Stimulated activated effector memory CD8-positive, alpha-beta T cell treated with anti-CD3 and anti-CD28 coated beads, Interleukin-12 subunit alpha, Interleukin-12 subunit beta, amount 100 ng/mL, for 72 hours (primary cell): ENCODE data around the gene GPX6.
A peak's percentile ranks its signal among the peaks of the same experiment; 100 is the strongest.
"Not testable (repeated sequence)": the region's sequence is repeated elsewhere in the genome, so short reads cannot be mapped to it uniquely, and the experiment has no call there.

ENCODE experiments used
- ATAC-seq: fragments of 150-1000 bp; cut with Tn5 transposase; 2 replicates; pipeline ENCODE4 v1.10.0; 2021
- DNase-seq, 2 donors: peaks; one replicate each; pipeline ENCODE4 v3.0.0; 2021 to 2022; ENCODE audit warnings: low spot score in 2 of 2
- H3K27ac Mint-ChIP-seq: one replicate; pipeline ENCODE4 v1.8.0; 2022; ENCODE audit warnings: mild to moderate bottlenecking, mixed read lengths
- H3K36me3 Mint-ChIP-seq: one replicate; pipeline ENCODE4 v1.8.0; 2022; ENCODE audit warnings: mild to moderate bottlenecking, mixed read lengths
- H3K4me1 Mint-ChIP-seq: one replicate; pipeline ENCODE4 v1.8.0; 2022; ENCODE audit warnings: mixed read lengths
- H3K4me3 Mint-ChIP-seq: one replicate; pipeline ENCODE4 v1.8.0; 2022; ENCODE audit warnings: mild to moderate bottlenecking, mixed read lengths
- H3K9me3 Mint-ChIP-seq: one replicate; pipeline ENCODE4 v1.8.0; 2022; ENCODE audit warnings: mixed read lengths

The GPX6 gene

DNA sequence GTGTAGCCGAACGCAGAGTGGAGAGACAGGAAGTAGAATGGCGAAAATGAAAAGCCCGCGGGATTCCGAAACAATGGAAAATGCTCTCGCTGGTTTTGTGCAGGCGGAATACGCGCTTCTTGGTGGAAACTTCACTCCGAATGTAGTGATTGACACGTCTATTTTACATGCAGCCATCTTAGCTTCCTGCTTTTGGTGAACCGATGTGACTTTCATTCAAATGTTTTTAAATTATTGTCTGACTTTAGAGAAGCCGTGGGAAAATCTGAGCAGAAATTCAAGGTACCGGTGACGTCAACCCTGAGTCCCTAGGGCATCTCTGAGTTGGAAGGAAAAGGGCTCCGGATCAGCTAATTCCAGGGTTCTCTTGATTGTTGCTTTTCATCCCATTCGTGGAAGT is 21.5 kb upstream of the GPX6 start:
- H3K27ac Mint-ChIP-seq: peak overlapping the region; percentile 27

DNA sequence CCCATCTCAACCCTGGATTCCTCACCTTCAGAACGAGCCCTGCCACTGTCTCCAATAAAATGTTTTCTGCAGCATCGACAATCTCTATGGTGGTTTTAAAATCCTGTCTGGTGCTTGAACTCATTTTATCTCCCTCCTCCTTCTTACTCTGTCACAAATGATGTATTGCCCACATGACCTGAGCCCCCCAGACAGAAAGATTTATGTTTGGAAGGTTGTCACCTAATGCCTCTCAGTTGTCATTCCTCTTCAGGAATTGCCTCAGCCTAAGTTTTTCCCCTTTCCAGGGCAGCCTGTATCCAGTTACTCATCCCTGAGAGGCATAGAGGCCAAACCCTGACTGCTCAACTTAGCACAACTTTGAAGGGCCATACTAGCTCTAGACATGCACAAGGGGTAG is 19.3 kb upstream of the GPX6 start:
- no peak overlapping the region for H3K27ac Mint-ChIP-seq
- DNase-seq (no peak), ATAC-seq (no peak)
- H3K36me3 Mint-ChIP-seq: no peaks in the 10 kb centered on the region
- no peaks in the 10 kb centered on the region for H3K9me3 Mint-ChIP-seq
- H3K4me1 Mint-ChIP-seq: no peaks in the 10 kb centered on the region
- H3K4me3 Mint-ChIP-seq: no peak overlapping the region

More for the DNA sequence above, 21.5 kb upstream of the GPX6 start:
- H3K9me3 Mint-ChIP-seq: no peaks in the 10 kb centered on the region
- ATAC-seq: no peak
- H3K4me1 Mint-ChIP-seq: no peaks in the 10 kb centered on the region
- H3K36me3 Mint-ChIP-seq: no peaks in the 10 kb centered on the region
- DNase-seq: no peak
- no peak overlapping the region for H3K4me3 Mint-ChIP-seq

DNA sequence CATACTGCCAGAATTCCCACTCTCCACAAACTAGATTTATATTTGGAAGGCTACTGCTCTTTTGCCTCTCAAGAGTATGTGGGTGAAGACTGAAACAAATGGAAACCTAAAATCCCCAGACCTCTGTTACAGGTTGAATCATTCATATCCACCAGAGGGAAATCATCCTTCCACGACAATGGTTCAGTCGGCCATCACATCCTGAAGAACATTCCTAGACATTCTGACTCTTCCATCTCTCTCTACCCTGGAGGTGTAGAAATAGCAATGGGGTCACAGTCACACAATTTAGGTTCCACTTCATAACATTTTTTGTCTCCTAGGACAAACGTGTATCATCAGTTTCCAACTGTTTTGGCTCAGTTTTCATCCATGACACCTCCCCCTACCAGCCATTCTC is 18.7 kb upstream of the GPX6 start:
- no peaks in the 10 kb centered on the region for H3K36me3 Mint-ChIP-seq
- H3K4me1 Mint-ChIP-seq: no peaks in the 10 kb centered on the region
- no peak for DNase-seq
- no peak overlapping the region for H3K4me3 Mint-ChIP-seq
- no peaks in the 10 kb centered on the region for H3K9me3 Mint-ChIP-seq
- ATAC-seq: no peak
- no peak overlapping the region for H3K27ac Mint-ChIP-seq

- Mint-ChIP-seq H3K36me3 (no peaks in the 10 kb centered on the region), H3K9me3 (no peaks in the 10 kb centered on the region), H3K27ac (no peak overlapping the region), H3K4me1 (no peaks in the 10 kb centered on the region), H3K4me3 (no peak overlapping the region)
- ATAC-seq (no peak), DNase-seq (no peak)
Observed at GRCh38 chr6:28531479-28532128, 16.0 kb upstream of the GPX6 start.

GRCh38 chr6:28530777-28531176 is 15.2 kb upstream of the GPX6 start:
- Mint-ChIP-seq H3K4me3 (no peak overlapping the region), H3K36me3 (no peaks in the 10 kb centered on the region), H3K4me1 (no peaks in the 10 kb centered on the region), H3K9me3 (no peaks in the 10 kb centered on the region), H3K27ac (no peak overlapping the region)
- ATAC-seq: no peak
- DNase-seq: no peak

DNA sequence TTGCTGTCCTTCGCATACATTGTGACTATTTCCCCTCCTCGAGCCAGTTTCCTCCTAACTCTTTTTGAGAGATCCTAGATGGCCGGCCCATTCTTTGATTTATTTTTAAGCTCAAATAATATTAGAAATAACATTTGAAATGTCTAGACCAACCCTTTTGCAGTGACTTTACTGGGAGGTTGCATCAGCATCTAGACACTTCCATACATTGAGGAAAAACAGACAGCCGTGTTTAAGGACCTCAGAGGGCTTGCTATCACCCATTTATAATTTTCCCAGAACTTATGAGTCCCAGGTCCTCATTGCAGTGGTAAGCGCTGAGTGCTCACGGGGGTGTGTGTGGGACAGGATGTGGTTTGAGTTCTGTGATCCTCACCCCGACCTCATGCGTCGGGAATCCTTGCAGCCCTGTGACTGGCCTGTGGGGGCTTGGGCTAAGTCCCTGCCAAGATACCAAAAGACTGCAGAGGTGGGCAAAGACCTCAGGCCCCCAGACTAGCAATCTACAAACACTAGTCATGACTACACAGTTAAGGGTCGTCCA is 10.0 kb upstream of the GPX6 start, which contains the start of gene GPX5:
Gene GPX5, plus strand, starts transcription at position 386 of the 544 bp plus-strand sequence. Its CDS starts 133 bp downstream, at position 519.
- Mint-ChIP-seq H3K4me1 (no peaks in the 10 kb centered on the region), H3K4me3 (no peak within 1 kb of the TSS), H3K27ac (no peak within 1 kb of the TSS), H3K9me3 (no peaks in the 10 kb centered on the region), H3K36me3 (no peaks in the 10 kb centered on the region)
- DNase-seq: no peak
- ATAC-seq: peak; percentile 39

DNA sequence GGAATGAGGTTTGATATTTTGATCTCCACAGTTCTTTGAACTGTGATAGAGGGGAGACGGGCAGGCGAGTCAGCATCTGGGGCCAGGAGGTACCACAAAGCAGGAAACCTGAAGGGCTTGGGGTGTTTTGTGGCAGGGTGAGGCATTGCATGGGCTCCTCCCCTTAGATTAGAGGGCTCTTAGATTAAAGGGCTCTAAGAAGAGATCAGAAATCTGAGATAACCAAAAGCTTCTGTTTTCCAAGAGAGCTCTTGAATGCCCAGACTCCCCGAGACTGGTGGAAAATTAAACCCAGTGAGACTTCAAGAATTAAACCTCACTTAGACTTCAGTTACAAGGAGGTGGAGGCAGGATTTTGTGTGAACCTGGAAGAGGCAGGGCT is 7.6 kb upstream of the GPX6 start:
- H3K9me3 Mint-ChIP-seq: no peaks in the 10 kb centered on the region
- H3K4me1 Mint-ChIP-seq: no peaks in the 10 kb centered on the region
- DNase-seq: no peak
- H3K36me3 Mint-ChIP-seq: no peaks in the 10 kb centered on the region
- peak; percentile 56 for ATAC-seq
- H3K27ac Mint-ChIP-seq: no peak overlapping the region
- H3K4me3 Mint-ChIP-seq: no peak overlapping the region

GRCh38 chr6:28522594-28523240 is 7.1 kb upstream of the GPX6 start:
- Mint-ChIP-seq H3K4me3 (no peak overlapping the region), H3K36me3 (no peaks in the 10 kb centered on the region), H3K27ac (no peak overlapping the region), H3K4me1 (no peaks in the 10 kb centered on the region), H3K9me3 (no peaks in the 10 kb centered on the region)
- ATAC-seq (no peak), DNase-seq (no peak)

- H3K4me1 Mint-ChIP-seq: no peaks in the 10 kb centered on the region
- ATAC-seq (no peak), DNase-seq (no peak)
- no peaks in the 10 kb centered on the region for H3K36me3 Mint-ChIP-seq
- no peak overlapping the region for H3K4me3 Mint-ChIP-seq
- no peak overlapping the region for H3K27ac Mint-ChIP-seq
- H3K9me3 Mint-ChIP-seq: no peaks in the 10 kb centered on the region
Observed at GRCh38 chr6:28517964-28518363, 2.4 kb upstream of the GPX6 start.

DNA sequence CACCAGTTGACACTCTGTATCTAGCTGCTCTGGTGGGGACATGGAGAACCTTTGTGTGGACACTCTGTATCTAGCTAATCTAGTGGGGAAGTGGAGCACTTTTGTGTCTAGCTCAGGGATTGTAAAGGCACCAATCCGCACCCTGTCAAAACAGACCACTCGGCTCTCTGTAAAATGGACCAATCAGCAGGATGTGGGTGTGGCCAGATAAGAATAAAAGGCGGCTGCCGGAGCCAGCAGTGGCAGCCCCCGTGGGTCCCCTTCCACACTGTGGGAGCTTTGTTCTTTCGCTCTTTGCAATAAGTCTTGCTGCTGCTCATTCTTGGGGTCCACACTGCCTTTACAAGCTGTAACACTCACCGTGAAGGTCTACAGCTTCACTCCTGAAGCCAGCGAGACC is 3.2 kb downstream of the GPX6 start:
- H3K36me3 Mint-ChIP-seq, H3K9me3 Mint-ChIP-seq, H3K4me3 Mint-ChIP-seq, ATAC-seq, H3K4me1 Mint-ChIP-seq, DNase-seq, H3K27ac Mint-ChIP-seq: not testable (repeated sequence)

- Mint-ChIP-seq H3K9me3 (no peaks in the 10 kb centered on the region), H3K36me3 (no peaks in the 10 kb centered on the region), H3K4me1 (no peaks in the 10 kb centered on the region), H3K27ac (no peak overlapping the region), H3K4me3 (no peak overlapping the region)
- ATAC-seq: no peak
- DNase-seq: no peak
Observed at GRCh38 chr6:28511628-28512300, 3.8 kb downstream of the GPX6 start.

- no peak for DNase-seq
- Mint-ChIP-seq H3K36me3 (no peaks in the 10 kb centered on the region), H3K9me3 (no peaks in the 10 kb centered on the region), H3K4me3 (no peak overlapping the region), H3K4me1 (no peaks in the 10 kb centered on the region), H3K27ac (no peak overlapping the region)
- ATAC-seq: no peak
Observed at GRCh38 chr6:28506807-28507475, 8.7 kb downstream of the GPX6 start.

DNA sequence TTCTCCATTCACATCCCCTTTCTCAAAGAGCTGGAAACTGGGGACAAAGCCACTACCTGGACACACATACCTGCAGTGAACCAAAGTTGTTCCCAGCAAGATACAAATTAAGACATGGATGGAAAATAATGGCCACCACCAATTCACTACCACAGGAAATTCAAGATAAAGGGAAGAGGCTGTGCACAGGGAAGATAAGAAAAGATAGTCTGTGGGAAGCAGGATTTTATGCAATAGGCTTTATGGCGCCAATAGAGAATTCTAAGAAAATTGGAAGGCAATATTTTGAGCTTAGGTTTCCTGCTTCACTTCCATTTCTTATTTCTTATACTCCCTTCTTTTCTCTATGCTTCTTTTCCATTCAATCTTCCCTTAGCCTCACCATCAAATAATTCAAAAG is 9.9 kb downstream of the GPX6 start:
- Mint-ChIP-seq H3K27ac (no peak overlapping the region), H3K4me3 (no peak overlapping the region), H3K4me1 (no peaks in the 10 kb centered on the region), H3K9me3 (no peaks in the 10 kb centered on the region), H3K36me3 (no peaks in the 10 kb centered on the region)
- DNase-seq (no peak), ATAC-seq (no peak)

- not testable (repeated sequence) for H3K4me1 Mint-ChIP-seq, ATAC-seq, H3K27ac Mint-ChIP-seq, H3K4me3 Mint-ChIP-seq, DNase-seq, H3K36me3 Mint-ChIP-seq, H3K9me3 Mint-ChIP-seq
Observed at GRCh38 chr6:28502709-28503305, 12.8 kb downstream of the GPX6 start.

GRCh38 chr6:28502136-28502535 is 13.5 kb downstream of the GPX6 start:
- H3K27ac Mint-ChIP-seq, H3K4me3 Mint-ChIP-seq, H3K9me3 Mint-ChIP-seq, H3K36me3 Mint-ChIP-seq, ATAC-seq, H3K4me1 Mint-ChIP-seq, DNase-seq: not testable (repeated sequence)
